NCI-H446 treated with DMSO at 0.1 percent for 48 hours (cell line): ENCODE measurements around the gene ALG5.

Experiments
- DNase-seq: peaks from one replicate; lab custom pipeline; 2025; lab: John Stamatoyannopoulos, UW

The ALG5 gene

GRCh38 chr13:36999054-36999714 lies at the start of gene ALG5:
TSS of gene ALG5 (minus strand) at chr13:36999340. CDS start at chr13:36999300, 40 bp downstream.
- peak; percentile 72 for DNase-seq

- DNase-seq, result no peak
Measured at GRCh38 chr13:37047846-37048245, 48.7 kb upstream of the ALG5 start.

- no peak for DNase-seq
Measured at GRCh38 chr13:37047032-37047431, 47.9 kb upstream of the ALG5 start.

GRCh38 chr13:37046062-37046461 lies 46.9 kb upstream of the ALG5 start:
- DNase-seq, result no peak

- no peak for DNase-seq
Measured at GRCh38 chr13:37040789-37041188, 41.6 kb upstream of the ALG5 start.

GRCh38 chr13:37039896-37040295 lies 40.8 kb upstream of the ALG5 start:
- DNase-seq, result no peak

- no peak for DNase-seq
Measured at GRCh38 chr13:37037241-37037640, 38.1 kb upstream of the ALG5 start.

GRCh38 chr13:37029617-37030016 lies 30.5 kb upstream of the ALG5 start:
- DNase-seq, result no peak

- no peak for DNase-seq
Measured at GRCh38 chr13:37027639-37028038, 28.5 kb upstream of the ALG5 start.

- DNase-seq, result no peak
Measured at GRCh38 chr13:37026771-37027170, 27.6 kb upstream of the ALG5 start.

GRCh38 chr13:37023871-37024270 lies 24.7 kb upstream of the ALG5 start:
- no peak for DNase-seq

GRCh38 chr13:37014609-37015008 lies 15.5 kb upstream of the ALG5 start:
- DNase-seq, result no peak

GRCh38 chr13:37011788-37012187 lies 12.6 kb upstream of the ALG5 start:
- no peak for DNase-seq

GRCh38 chr13:37011002-37011401 lies 11.9 kb upstream of the ALG5 start:
- DNase-seq, result no peak

- no peak for DNase-seq
Measured at GRCh38 chr13:37010424-37010823, 11.3 kb upstream of the ALG5 start.

- no peak for DNase-seq
Measured at GRCh38 chr13:37009692-37010091, 10.6 kb upstream of the ALG5 start.

- DNase-seq, result no peak
Measured at GRCh38 chr13:37001921-37002250, 2.7 kb upstream of the ALG5 start.

- DNase-seq, result no peak
Measured at GRCh38 chr13:36998624-36999041, 507 bp downstream of the ALG5 start.

GRCh38 chr13:36997716-36998427 lies 1.3 kb downstream of the ALG5 start:
- DNase-seq, result no peak

- no peak for DNase-seq
Measured at GRCh38 chr13:36992362-36992761, 6.8 kb downstream of the ALG5 start.

GRCh38 chr13:36986462-36987240 lies 12.5 kb downstream of the ALG5 start:
- no peak for DNase-seq

- peak; percentile 8 for DNase-seq
Measured at GRCh38 chr13:36981156-36981743, 17.9 kb downstream of the ALG5 start.
